Measurements from ENCODE around the gene P4HA1. TPM values are rescaled to one million over a fixed set of nuclear protein-coding genes. Genes with fewer than 3 reads are reported as not detected.
A peak's percentile ranks its signal among the peaks of the same experiment; 100 is the strongest.

P4HA1 gene
- total and polyA plus RNA-seq, 11 donors, result 18.0 to 71.7 (median 51.0) TPM

DNA sequence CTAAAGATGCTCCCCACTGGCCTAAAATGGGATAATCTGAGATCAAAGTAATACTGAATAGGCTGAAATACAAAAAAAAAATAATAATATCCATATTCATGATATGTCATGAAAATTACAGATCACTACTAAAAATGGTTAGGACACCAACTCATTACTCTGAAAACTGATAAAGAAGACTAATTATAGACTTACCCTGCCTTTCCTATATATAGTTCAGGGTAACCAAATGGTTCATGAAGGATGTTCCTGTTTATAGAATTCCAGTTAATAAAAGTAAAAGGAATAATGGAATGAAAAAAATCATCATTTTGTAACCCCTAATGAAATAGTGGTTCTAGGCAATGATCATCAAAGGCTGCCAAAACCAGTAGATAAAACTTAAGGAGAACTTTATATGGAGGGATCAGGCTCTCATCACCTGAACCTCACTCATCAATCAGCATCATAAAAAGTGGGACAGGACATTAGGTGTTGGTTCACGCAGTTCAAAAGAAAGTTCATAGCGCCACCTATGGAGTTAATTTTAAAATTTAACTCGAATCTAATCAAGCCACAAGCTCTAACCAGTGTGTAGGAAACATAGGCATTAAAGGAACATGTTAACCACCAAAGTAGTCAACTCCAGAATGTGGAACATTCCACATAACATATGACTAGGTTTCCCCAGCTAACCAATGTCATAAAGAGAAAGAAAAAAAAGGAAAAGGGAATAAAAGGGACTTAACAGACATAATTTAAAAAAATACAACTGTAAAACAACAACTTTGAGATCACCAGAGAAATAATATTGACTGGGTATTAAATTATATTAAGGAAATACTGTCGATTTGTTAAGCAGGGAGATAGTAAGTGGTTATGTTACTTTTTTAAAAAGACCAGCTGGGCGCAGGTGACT lies 35.7 kb downstream of the P4HA1 start:
- intact Hi-C loops (cut with DNase I), result loop anchor here in 4 of 10 donors (10.0 kb wide), 1 partner anchor 696 kb away; no protein-coding TSS in a partner anchor
- peak overlapping the region in 10 of 12 donors; percentile 1 to 70 (median 49) for H3K27ac ChIP-seq

DNA sequence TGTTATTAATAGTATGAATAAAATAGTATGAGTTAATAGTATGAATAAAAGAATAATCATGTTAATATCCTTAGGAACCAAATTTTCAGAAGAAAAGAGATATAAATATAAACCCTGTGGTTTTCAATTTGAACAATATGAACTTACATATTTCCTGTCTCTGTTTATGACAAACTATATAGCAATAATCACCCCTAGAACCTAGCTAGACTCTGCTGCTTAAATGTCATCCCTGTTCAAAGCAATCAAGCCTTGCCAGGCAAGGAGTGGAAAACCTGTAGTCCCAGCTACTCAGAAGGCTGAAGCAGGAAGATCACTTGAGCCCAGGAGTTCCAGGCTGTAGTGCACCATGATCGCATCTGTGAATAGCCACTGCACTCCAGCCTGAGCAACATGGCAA lies 36.5 kb downstream of the P4HA1 start:
- TF ChIP-seq, protein P1, sequence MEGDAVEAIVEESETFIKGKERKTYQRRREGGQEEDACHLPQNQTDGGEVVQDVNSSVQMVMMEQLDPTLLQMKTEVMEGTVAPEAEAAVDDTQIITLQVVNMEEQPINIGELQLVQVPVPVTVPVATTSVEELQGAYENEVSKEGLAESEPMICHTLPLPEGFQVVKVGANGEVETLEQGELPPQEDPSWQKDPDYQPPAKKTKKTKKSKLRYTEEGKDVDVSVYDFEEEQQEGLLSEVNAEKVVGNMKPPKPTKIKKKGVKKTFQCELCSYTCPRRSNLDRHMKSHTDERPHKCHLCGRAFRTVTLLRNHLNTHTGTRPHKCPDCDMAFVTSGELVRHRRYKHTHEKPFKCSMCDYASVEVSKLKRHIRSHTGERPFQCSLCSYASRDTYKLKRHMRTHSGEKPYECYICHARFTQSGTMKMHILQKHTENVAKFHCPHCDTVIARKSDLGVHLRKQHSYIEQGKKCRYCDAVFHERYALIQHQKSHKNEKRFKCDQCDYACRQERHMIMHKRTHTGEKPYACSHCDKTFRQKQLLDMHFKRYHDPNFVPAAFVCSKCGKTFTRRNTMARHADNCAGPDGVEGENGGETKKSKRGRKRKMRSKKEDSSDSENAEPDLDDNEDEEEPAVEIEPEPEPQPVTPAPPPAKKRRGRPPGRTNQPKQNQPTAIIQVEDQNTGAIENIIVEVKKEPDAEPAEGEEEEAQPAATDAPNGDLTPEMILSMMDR (IDR thresholded peaks at IDR 0.05), result no peak
- TF ChIP-seq POLR2A (IDR thresholded peaks at IDR 0.05), result no peak
- DNase-seq (no peak), ATAC-seq (peak in 2 of 4 donors; percentile 21 to 29)
- Histone ChIP-seq H3K36me3 (peaks cover 0 to 86% (median 60%) of the 10 kb centered on the region in 9 donors), H3K27me3 (no peaks in the 10 kb centered on the region), H3K27ac (peak overlapping the region in 10 of 12 donors; percentile 1 to 70 (median 49)), H3K4me3 (no peak overlapping the region), H3K9me3 (no peaks in the 10 kb centered on the region), H3K4me1 (peaks cover 0 to 21% (median 11%) of the 10 kb centered on the region in 12 donors)
- 60 to 75% (median 72%) methylated on average over 1 of the region's 1 CpG for WGBS, 4 donors
- intact Hi-C loops (cut with DNase I), result loop anchor here in 4 of 10 donors (10.0 kb wide), 1 partner anchor 695 kb away; no protein-coding TSS in a partner anchor

More for the DNA sequence above, 35.7 kb downstream of the P4HA1 start:
- TF ChIP-seq POLR2A (IDR thresholded peaks at IDR 0.05), result no peak
- TF ChIP-seq, protein P1 (IDR thresholded peaks at IDR 0.05), result peak in 11 of 12 donors; percentile 7 to 56 (median 33)
- H3K9me3 ChIP-seq, result no peaks in the 10 kb centered on the region
- no peak overlapping the region for H3K4me3 ChIP-seq
- H3K4me1 ChIP-seq, result peaks cover 0 to 19% (median 11%) of the 10 kb centered on the region in 12 donors
- no peak for DNase-seq
- H3K36me3 ChIP-seq, result peaks cover 0 to 87% (median 60%) of the 10 kb centered on the region in 9 donors
- no peaks in the 10 kb centered on the region for H3K27me3 ChIP-seq
- ATAC-seq, result peak; percentile 39 to 55 (median 52)
- WGBS, 4 donors, result 37 to 42% (median 40%) methylated on average over 5 of the region's 5 CpGs

DNA sequence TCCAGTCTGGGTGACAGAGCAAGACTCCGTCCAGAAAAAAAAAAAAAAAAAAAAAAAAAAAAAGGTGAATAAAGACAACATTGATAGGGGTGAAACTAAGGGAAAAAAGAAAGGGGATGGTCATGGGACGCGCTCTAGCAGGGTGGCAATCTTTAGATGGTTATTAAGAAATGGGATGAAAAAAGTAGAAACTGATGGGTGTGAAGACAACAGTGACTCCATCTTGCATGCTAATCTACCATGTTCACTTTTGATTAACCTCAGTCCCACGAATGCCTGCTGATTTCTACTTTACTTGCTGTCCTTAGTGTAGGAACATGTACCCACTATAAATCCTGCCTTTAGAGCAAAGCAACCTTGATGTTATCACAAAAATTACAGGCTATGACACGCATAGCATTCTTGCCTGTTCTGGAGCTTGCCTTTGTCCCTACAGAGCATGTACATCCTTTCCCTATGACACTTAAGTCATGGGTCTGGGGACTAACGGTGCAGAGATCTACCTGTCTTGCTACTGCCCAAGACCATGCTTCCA lies 38.5 kb downstream of the P4HA1 start:
- intact Hi-C loops (cut with DNase I), result no loop called here
- Histone ChIP-seq H3K4me3 (no peak overlapping the region), H3K4me1 (peaks cover 0 to 32% (median 11%) of the 10 kb centered on the region in 12 donors), H3K9me3 (no peaks in the 10 kb centered on the region), H3K27me3 (no peaks in the 10 kb centered on the region), H3K27ac (no peak overlapping the region), H3K36me3 (peaks cover 0 to 86% (median 61%) of the 10 kb centered on the region in 9 donors)
- WGBS, 4 donors, result 82 to 93% (median 90%) methylated on average over 6 of the region's 6 CpGs
- TF ChIP-seq, protein P1 (IDR thresholded peaks at IDR 0.05), result no peak
- TF ChIP-seq POLR2A (IDR thresholded peaks at IDR 0.05), result no peak
- ATAC-seq (no peak), DNase-seq (no peak)

DNA sequence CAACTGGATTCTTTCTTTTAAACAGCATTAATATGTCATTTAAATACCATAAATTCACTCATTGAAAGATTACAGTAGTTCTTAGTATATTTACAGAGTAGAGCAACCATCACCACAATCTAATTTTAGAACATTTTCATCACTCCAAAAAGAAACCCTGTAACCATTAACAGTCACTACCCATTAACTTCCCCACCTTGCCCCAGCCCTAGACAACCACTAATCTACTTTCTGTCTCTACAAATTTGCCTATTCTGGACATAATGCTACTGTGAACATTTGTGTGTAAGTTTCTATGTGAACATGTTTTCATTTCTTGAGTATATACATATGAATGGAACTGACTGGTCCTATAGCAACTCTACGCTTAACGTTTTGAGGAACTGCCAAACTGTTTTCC lies 42.4 kb downstream of the P4HA1 start:
- peaks cover 0 to 13% (median 0%) of the 10 kb centered on the region in 12 donors for H3K4me1 ChIP-seq
- ATAC-seq (peak in 1 of 4 donors; percentile 58), DNase-seq (no peak)
- no peak for TF ChIP-seq POLR2A (IDR thresholded peaks at IDR 0.05)
- TF ChIP-seq, protein P1 (IDR thresholded peaks at IDR 0.05), result no peak
- H3K27me3 ChIP-seq, result no peaks in the 10 kb centered on the region
- peaks cover 0 to 97% (median 81%) of the 10 kb centered on the region in 9 donors for H3K36me3 ChIP-seq
- H3K9me3 ChIP-seq, result no peaks in the 10 kb centered on the region
- no peak overlapping the region for H3K4me3 ChIP-seq
- WGBS, 4 donors, result 84 to 87% (median 85%) methylated on average over 2 of the region's 2 CpGs
- H3K27ac ChIP-seq, result peak overlapping the region in 1 of 12 donors; percentile 56
- intact Hi-C loops (cut with DNase I), result loop anchor here in 1 of 10 donors (5.0 kb wide), 1 partner anchor 78 kb away; no protein-coding TSS in a partner anchor
